HepG2 (cell line): ENCODE results near the gene EPHA10. TPM values are rescaled to one million over a fixed set of nuclear protein-coding genes. Genes with fewer than 3 reads are reported as not detected.
A peak's percentile ranks its signal among the peaks of the same experiment; 100 is the strongest.

Experiments
- GTF3A ChIP-seq: sonication (generic); formaldehyde crosslinking; conservative IDR thresholded peaks from 2 replicates; pipeline ENCODE4 v1.4.0; 2020; ENCODE audit warnings: mild to moderate bottlenecking, missing genetic modification reagents
- KDM5B ChIP-seq: sonication (generic); formaldehyde crosslinking; IDR thresholded peaks from 2 replicates; pipeline ENCODE4 v1.4.0; 2020; ENCODE audit warnings: missing genetic modification reagents, mild to moderate bottlenecking, borderline replicate concordance
- PHF20 ChIP-seq: sonication (generic); formaldehyde crosslinking; IDR thresholded peaks from 2 replicates; pipeline ENCODE4 v1.5.0; 2020; ENCODE audit warnings: mild to moderate bottlenecking, missing genetic modification reagents
- SAFB2 ChIP-seq: sonication (generic); formaldehyde crosslinking; IDR thresholded peaks from 2 replicates; pipeline ENCODE4 v1.5.1; 2020; ENCODE audit warnings: missing genetic modification reagents, low read depth, mild to moderate bottlenecking, borderline replicate concordance
- ZNF121 ChIP-seq: sonication (generic); formaldehyde crosslinking; IDR thresholded peaks from 2 replicates; pipeline ENCODE4 v1.5.0; 2020; ENCODE audit warnings: mild to moderate bottlenecking, missing genetic modification reagents
- ZNF138 ChIP-seq: sonication (generic); formaldehyde crosslinking; IDR thresholded peaks from 2 replicates; pipeline ENCODE4 v1.5.0; 2020; ENCODE audit warnings: mild to moderate bottlenecking, low read depth, missing genetic modification reagents
- ZNF335 ChIP-seq: sonication (generic); formaldehyde crosslinking; IDR thresholded peaks from 2 replicates; pipeline ENCODE4 v1.4.0; 2020; ENCODE audit warnings: missing genetic modification reagents
- ZNF776 ChIP-seq: sonication (generic); formaldehyde crosslinking; IDR thresholded peaks from 2 replicates; pipeline ENCODE4 v1.4.0; 2020; ENCODE audit warnings: mild to moderate bottlenecking, missing genetic modification reagents
- polyA plus RNA-seq, 8 experiments: library from polyadenylated mRNA; depleted of rRNA in 3 of 8; stranded (reverse) in 7 of 8; unstranded in 1 of 8; fragments of >200 nt; fragmentation: Illumina TruSeq in 4 of 8; extraction: Trizol in 4 of 8; gene quantifications; 2 replicates each; pipeline versions ENCODE4 v1.2.1 to v1.2.3, GENCODE V29; 2011 to 2016; ENCODE audit warnings: low read depth in 4 of 8, missing spikeins in 1 of 8, mixed read lengths in 1 of 8; ENCODE audit not compliant: insufficient read depth in 1 of 8
- total RNA-seq, 5 experiments: library from RNA; depleted of rRNA; stranded (reverse); fragments of >200 nt; fragmentation: Illumina TruSeq; extraction: Trizol; gene quantifications; 2 replicates each; pipeline ENCODE4 v1.2.3, GENCODE V29; 2016; ENCODE audit warnings: low read depth in 1 of 5
- TF ChIP-seq, protein P1 (sequence below): sonication (generic); formaldehyde crosslinking; IDR thresholded peaks from 2 replicates; pipeline ENCODE4 v1.4.0; 2020; ENCODE audit warnings: mild to moderate bottlenecking, missing genetic modification reagents
- TF ChIP-seq, protein P2 (sequence below): sonication (generic); formaldehyde crosslinking; IDR thresholded peaks from 2 replicates; pipeline ENCODE4 v1.4.0; 2020; ENCODE audit warnings: missing genetic modification reagents, borderline replicate concordance
- TF ChIP-seq, protein P3 (sequence below): sonication (generic); formaldehyde crosslinking; IDR thresholded peaks from 2 replicates; pipeline ENCODE4 v1.8.1; 2023; ENCODE audit warnings: mild to moderate bottlenecking, missing genetic modification reagents, borderline replicate concordance
- TF ChIP-seq, protein P4 (sequence below): sonication (generic); formaldehyde crosslinking; IDR thresholded peaks from 2 replicates; pipeline ENCODE4 v1.4.0; 2020; ENCODE audit warnings: missing genetic modification reagents, borderline replicate concordance

The EPHA10 gene
- total and polyA plus RNA-seq, 2 of the 13 experiments (the other 11 are each of a cell fraction or from before 2014, with no cell fraction given) = 0.11 to 0.58 TPM

DNA sequence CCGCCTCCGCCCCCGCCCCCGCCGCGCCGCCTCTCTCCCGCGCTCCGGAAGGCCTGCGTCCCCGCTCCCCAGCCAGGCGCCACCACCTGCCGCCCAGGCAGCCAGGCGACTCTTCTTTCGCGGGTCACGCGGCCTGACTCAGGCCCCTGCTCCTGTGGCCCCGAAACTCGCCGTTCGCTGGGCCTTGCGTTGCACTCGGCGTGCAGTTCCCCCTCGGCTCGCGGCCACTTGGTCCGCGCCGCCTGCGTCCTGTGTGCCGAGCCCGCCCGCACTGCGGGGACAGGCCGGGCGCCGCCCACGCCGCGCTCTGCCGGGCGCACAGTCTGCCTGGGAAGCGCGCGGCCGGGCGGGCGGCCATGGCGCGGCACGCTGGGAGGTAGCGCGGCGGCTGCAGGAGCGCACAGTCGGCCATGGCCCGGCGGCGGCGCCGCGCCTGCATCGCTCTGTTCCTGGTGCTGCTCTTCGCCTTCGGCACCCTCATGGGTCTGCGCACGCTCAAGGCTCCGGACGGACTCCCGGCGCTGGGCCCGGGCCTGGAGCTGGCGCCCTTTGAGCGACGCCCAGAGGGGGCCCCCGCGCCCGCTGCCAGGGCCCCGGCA is 29.0 kb upstream of the EPHA10 start, which contains the start of gene MANEAL (continued):
- TF ChIP-seq, protein P1, sequence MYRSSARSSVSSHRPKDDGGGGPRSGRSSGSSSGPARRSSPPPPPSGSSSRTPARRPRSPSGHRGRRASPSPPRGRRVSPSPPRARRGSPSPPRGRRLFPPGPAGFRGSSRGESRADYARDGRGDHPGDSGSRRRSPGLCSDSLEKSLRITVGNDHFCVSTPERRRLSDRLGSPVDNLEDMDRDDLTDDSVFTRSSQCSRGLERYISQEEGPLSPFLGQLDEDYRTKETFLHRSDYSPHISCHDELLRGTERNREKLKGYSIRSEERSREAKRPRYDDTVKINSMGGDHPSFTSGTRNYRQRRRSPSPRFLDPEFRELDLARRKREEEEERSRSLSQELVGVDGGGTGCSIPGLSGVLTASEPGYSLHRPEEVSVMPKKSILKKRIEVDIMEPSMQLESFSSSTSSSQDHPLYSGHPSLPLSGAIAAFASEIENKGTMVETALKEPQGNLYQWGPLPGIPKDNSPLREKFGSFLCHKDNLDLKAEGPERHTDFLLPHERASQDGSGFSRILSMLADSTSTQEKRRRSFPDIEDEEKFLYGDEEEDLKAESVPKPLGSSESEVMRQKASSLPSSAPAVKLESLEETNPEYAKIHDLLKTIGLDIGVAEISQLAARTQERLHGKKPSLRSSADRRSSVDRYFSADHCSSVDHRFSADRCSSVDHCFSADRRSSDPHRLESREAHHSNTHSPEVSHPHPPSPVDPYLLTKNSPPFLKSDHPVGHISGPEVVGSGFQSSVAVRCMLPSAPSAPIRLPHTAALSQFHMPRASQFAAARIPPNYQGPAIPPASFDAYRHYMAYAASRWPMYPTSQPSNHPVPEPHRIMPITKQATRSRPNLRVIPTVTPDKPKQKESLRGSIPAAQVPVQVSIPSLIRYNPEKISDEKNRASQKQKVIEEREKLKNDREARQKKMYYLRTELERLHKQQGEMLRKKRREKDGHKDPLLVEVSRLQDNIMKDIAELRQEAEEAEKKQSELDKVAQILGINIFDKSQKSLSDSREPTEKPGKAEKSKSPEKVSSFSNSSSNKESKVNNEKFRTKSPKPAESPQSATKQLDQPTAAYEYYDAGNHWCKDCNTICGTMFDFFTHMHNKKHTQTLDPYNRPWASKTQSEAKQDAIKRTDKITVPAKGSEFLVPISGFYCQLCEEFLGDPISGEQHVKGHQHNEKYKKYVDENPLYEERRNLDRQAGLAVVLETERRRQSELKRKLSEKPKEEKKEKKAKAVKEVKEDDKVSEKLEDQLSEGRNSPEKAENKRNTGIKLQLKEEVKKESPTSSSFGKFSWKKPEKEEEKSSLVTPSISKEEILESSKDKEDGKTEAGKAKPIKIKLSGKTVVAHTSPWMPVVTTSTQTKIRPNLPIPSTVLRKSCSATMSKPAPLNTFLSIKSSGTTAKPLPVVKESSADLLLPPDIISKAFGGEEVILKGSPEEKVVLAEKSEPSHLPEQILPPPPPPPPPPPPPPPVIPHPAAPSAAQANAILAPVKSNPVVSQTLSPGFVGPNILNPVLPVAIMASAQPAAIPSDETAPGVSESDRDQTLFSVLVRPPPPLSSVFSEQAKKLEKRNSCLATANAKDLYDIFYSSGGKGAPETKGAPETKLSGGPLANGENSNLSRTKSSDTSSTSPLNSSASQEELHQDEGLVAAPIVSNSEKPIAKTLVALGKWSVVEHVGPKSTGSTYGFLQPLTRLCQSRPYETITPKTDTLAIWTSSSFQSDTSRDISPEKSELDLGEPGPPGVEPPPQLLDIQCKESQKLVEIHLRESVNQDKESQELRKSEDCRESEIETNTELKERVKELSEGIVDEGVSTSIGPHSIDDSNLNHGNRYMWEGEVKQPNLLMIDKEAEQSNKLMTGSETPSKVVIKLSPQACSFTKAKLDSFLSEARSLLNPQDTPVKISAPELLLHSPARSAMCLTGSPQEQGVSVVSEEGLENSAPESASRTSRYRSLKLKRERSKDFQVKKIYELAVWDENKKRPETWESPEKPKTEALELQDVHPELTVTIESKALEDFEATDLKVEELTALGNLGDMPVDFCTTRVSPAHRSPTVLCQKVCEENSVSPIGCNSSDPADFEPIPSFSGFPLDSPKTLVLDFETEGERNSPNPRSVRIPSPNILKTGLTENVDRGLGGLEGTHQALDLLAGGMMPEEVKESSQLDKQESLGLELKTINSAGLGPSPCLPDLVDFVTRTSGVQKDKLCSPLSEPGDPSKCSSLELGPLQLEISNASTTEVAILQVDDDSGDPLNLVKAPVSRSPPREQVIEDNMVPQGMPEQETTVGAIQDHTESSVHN (CRISPR knock-in tag) = no peak
- TF ChIP-seq KDM5B (CRISPR knock-in tag) (peak; percentile 49; the same call in 1 of the 2 replicates), ZNF138 (CRISPR knock-in tag) (peak; percentile 83; the same call in 1 of the 2 replicates), SAFB2 (CRISPR knock-in tag) (0 out of 2 replicates have a peak, but pooled peaks have one; percentile 32), ZNF776 (CRISPR knock-in tag) (peak; percentile 80; the same call in 1 of the 2 replicates), ZNF335 (no peak), GTF3A (no peak), ZNF121 (CRISPR knock-in tag) (peak; percentile 25; the same call in 1 of the 2 replicates), PHF20 (CRISPR knock-in tag) (peak; percentile 47; the same call in 1 of the 2 replicates)
- TF ChIP-seq, protein P2, sequence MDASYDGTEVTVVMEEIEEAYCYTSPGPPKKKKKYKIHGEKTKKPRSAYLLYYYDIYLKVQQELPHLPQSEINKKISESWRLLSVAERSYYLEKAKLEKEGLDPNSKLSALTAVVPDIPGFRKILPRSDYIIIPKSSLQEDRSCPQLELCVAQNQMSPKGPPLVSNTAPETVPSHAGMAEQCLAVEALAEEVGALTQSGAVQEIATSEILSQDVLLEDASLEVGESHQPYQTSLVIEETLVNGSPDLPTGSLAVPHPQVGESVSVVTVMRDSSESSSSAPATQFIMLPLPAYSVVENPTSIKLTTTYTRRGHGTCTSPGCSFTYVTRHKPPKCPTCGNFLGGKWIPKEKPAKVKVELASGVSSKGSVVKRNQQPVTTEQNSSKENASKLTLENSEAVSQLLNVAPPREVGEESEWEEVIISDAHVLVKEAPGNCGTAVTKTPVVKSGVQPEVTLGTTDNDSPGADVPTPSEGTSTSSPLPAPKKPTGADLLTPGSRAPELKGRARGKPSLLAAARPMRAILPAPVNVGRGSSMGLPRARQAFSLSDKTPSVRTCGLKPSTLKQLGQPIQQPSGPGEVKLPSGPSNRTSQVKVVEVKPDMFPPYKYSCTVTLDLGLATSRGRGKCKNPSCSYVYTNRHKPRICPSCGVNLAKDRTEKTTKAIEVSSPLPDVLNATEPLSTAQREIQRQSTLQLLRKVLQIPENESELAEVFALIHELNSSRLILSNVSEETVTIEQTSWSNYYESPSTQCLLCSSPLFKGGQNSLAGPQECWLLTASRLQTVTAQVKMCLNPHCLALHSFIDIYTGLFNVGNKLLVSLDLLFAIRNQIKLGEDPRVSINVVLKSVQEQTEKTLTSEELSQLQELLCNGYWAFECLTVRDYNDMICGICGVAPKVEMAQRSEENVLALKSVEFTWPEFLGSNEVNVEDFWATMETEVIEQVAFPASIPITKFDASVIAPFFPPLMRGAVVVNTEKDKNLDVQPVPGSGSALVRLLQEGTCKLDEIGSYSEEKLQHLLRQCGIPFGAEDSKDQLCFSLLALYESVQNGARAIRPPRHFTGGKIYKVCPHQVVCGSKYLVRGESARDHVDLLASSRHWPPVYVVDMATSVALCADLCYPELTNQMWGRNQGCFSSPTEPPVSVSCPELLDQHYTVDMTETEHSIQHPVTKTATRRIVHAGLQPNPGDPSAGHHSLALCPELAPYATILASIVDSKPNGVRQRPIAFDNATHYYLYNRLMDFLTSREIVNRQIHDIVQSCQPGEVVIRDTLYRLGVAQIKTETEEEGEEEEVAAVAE (CRISPR knock-in tag) = no peak
- TF ChIP-seq, protein P3, sequence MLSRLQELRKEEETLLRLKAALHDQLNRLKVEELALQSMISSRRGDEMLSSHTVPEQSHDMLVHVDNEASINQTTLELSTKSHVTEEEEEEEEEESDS (CRISPR knock-in tag) = no peak
- TF ChIP-seq, protein P4, sequence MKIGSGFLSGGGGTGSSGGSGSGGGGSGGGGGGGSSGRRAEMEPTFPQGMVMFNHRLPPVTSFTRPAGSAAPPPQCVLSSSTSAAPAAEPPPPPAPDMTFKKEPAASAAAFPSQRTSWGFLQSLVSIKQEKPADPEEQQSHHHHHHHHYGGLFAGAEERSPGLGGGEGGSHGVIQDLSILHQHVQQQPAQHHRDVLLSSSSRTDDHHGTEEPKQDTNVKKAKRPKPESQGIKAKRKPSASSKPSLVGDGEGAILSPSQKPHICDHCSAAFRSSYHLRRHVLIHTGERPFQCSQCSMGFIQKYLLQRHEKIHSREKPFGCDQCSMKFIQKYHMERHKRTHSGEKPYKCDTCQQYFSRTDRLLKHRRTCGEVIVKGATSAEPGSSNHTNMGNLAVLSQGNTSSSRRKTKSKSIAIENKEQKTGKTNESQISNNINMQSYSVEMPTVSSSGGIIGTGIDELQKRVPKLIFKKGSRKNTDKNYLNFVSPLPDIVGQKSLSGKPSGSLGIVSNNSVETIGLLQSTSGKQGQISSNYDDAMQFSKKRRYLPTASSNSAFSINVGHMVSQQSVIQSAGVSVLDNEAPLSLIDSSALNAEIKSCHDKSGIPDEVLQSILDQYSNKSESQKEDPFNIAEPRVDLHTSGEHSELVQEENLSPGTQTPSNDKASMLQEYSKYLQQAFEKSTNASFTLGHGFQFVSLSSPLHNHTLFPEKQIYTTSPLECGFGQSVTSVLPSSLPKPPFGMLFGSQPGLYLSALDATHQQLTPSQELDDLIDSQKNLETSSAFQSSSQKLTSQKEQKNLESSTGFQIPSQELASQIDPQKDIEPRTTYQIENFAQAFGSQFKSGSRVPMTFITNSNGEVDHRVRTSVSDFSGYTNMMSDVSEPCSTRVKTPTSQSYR = no peak; the same call in 1 of the 2 replicates
